Lower lobe of right lung (tissue), 2 donors: ENCODE results near the gene RCOR1. TPM values are rescaled to one million over a fixed set of nuclear protein-coding genes. Genes with fewer than 3 reads are reported as not detected.

Experiments
- ATAC-seq, 2 donors: fragments of 200-7000 bp; cut with Tn5 transposase; one replicate each; pipeline ENCODE4 v1.9.1; 2020 to 2022; ENCODE audit warnings: mild to moderate bottlenecking in 2 of 2, moderate library complexity in 2 of 2
- DNase-seq: peaks from one replicate; pipeline ENCODE4 v3.0.0-alpha.2; 2020
- H3K27ac ChIP-seq: fragments of 200-600 bp; one replicate; pipeline ENCODE4 v1.8.0; 2022
- H3K27me3 ChIP-seq: fragments of 200-600 bp; one replicate; pipeline ENCODE4 v1.8.0; 2022; ENCODE audit warnings: low read depth
- H3K36me3 ChIP-seq: fragments of 200-600 bp; one replicate; pipeline ENCODE4 v1.8.0; 2022; ENCODE audit warnings: mild to moderate bottlenecking
- H3K4me1 ChIP-seq: fragments of 200-600 bp; one replicate; pipeline ENCODE4 v1.8.0; 2022
- H3K4me3 ChIP-seq: fragments of 200-600 bp; one replicate; pipeline ENCODE4 v1.8.0; 2022; ENCODE audit warnings: mild to moderate bottlenecking
- H3K9me3 ChIP-seq: fragments of 200-600 bp; one replicate; pipeline ENCODE4 v1.8.0; 2022
- CTCF ChIP-seq: fragments of 200-600 bp; IDR thresholded peaks from one replicate; pipeline ENCODE4 v1.8.0; 2022; ENCODE audit warnings: antibody characterized with exemption, mild to moderate bottlenecking
- intact Hi-C: fragments of 100-400 bp; cut with DNase I; formaldehyde crosslinking; loops from one replicate; pipeline ENCODE4 v1.11.0; 2022
- long read RNA-seq: library from polyadenylated mRNA; unstranded; transcript quantifications from one replicate; pipeline ENCODE4 v2.0.0, GENCODE V29; 2021
- total RNA-seq: library from RNA; stranded (reverse); fragmentation: NEBNext Ultra II Directional; extraction: Animal tissue kit (Norgen Biotek cat#: 25700); gene quantifications from one replicate; pipeline ENCODE4 v1.2.1, GENCODE V29; 2021
- donor health status: DM: no; HTN: yes; CAD: no; lungs with severe emphysema.

RCOR1 gene
- 53.6 TPM for total RNA-seq
- long read RNA-seq, full-length matches to known transcripts, result 8 of 35 reads
- long read RNA-seq, partial matches to known transcripts, result 7 of 35 reads
- long read RNA-seq, other reads (novel, unspliced or antisense), result 20 of 35 reads

- Histone ChIP-seq H3K36me3 (peaks cover 3% of the 10 kb centered on the region), H3K27me3 (no peaks in the 10 kb centered on the region), H3K9me3 (no peaks in the 10 kb centered on the region), H3K4me1 (peaks cover 29% of the 10 kb centered on the region), H3K4me3 (peak within 1 kb of the TSS; percentile 96), H3K27ac (peak within 1 kb of the TSS; percentile 94)
- ATAC-seq (peak; percentile 95 to 97), DNase-seq (peak; percentile 99)
- no peak for TF ChIP-seq CTCF
- intact Hi-C loops, result no loop called here
Measured at GRCh38 chr14:102591944-102592762, at the start of gene RCOR1. TSS of gene RCOR1 (plus strand) at chr14:102592649. CDS start at chr14:102592887, 238 bp downstream.

GRCh38 chr14:102544046-102544746, 48.3 kb upstream of the RCOR1 start:
- Histone ChIP-seq H3K4me3 (peak overlapping the region; percentile 38), H3K27me3 (peaks cover 39% of the 10 kb centered on the region), H3K36me3 (no peaks in the 10 kb centered on the region), H3K9me3 (no peaks in the 10 kb centered on the region), H3K27ac (no peak overlapping the region), H3K4me1 (peaks cover 12% of the 10 kb centered on the region)
- intact Hi-C loops, result no loop called here
- TF ChIP-seq CTCF, result no peak
- no peak for DNase-seq
- ATAC-seq, result peak; percentile 14 to 16

GRCh38 chr14:102544747-102545460, 47.5 kb upstream of the RCOR1 start:
- Histone ChIP-seq H3K4me1 (peaks cover 12% of the 10 kb centered on the region), H3K36me3 (no peaks in the 10 kb centered on the region), H3K27ac (no peak overlapping the region), H3K9me3 (no peaks in the 10 kb centered on the region), H3K4me3 (peak overlapping the region; percentile 38), H3K27me3 (peaks cover 39% of the 10 kb centered on the region)
- TF ChIP-seq CTCF, result no peak
- ATAC-seq, result peak; percentile 59 to 63
- intact Hi-C loops, result no loop called here
- DNase-seq, result peak; percentile 62

GRCh38 chr14:102545461-102546265, 46.8 kb upstream of the RCOR1 start:
- Histone ChIP-seq H3K4me3 (no peak overlapping the region), H3K9me3 (no peaks in the 10 kb centered on the region), H3K4me1 (peaks cover 12% of the 10 kb centered on the region), H3K27ac (no peak overlapping the region), H3K27me3 (peaks cover 39% of the 10 kb centered on the region), H3K36me3 (no peaks in the 10 kb centered on the region)
- no peak for ATAC-seq
- intact Hi-C loops, result no loop called here
- TF ChIP-seq CTCF, result no peak
- DNase-seq, result no peak
